Keratinocyte (primary cell): ENCODE results near the gene LRRFIP2. TPM values are rescaled to one million over a fixed set of nuclear protein-coding genes. Genes with fewer than 3 reads are reported as not detected.

Experiments
- DNase-seq: peaks from one replicate; pipeline ENCODE4 v3.0.0-alpha.2; 2011; ENCODE audit warnings: low read depth, missing footprints, low spot score
- FAIRE-seq: peaks from 2 replicates; lab custom pipeline; 2011; peaks lifted over from hg19 to GRCh38; lab: Jason Lieb, UNC
- H2AFZ ChIP-seq: 2 replicates; pipeline ENCODE4 v1.6.0; 2012; ENCODE audit warnings: low read length, control low read depth, inconsistent platforms; ENCODE audit not compliant: control insufficient read depth
- H3K27ac ChIP-seq: 2 replicates; pipeline ENCODE4 v1.5.1; 2011; ENCODE audit warnings: low read length; ENCODE audit not compliant: control insufficient read depth, insufficient read depth
- H3K27me3 ChIP-seq: 3 replicates; pipeline ENCODE4 v1.6.0; 2011; ENCODE audit warnings: low read length; ENCODE audit not compliant: control insufficient read depth, insufficient read depth; ENCODE audit errors: extremely low read depth
- H3K36me3 ChIP-seq, 2 experiments: 2 replicates in 1 of 2; 3 replicates in 1 of 2; pipeline ENCODE4 v1.5.1; 2011; ENCODE audit warnings: low read length in 2 of 2, mild to moderate bottlenecking in 1 of 2; ENCODE audit not compliant: control insufficient read depth in 2 of 2, insufficient read depth in 2 of 2; ENCODE audit errors: extremely low read depth in 1 of 2
- H3K4me1 ChIP-seq: 3 replicates; pipeline ENCODE4 v1.5.1; 2011; ENCODE audit warnings: low read length; ENCODE audit not compliant: control insufficient read depth, insufficient read depth; ENCODE audit errors: extremely low read depth
- H3K4me2 ChIP-seq: 3 replicates; pipeline ENCODE4 v1.6.0; 2011; ENCODE audit warnings: low read depth, low read length; ENCODE audit not compliant: control insufficient read depth, insufficient read depth; ENCODE audit errors: extremely low read depth
- H3K4me3 ChIP-seq, 3 experiments: fragments of 200-600 bp in 1 of 3; sonication (generic) in 1 of 3; 2 replicates in 2 of 3; 3 replicates in 1 of 3; pipeline ENCODE4 v1.5.1; 2011 to 2016; ENCODE audit warnings: low read length in 3 of 3, mild to moderate bottlenecking in 3 of 3, control low read depth in 2 of 3, inconsistent platforms in 1 of 3, low read depth in 1 of 3, mixed read lengths in 1 of 3, mixed run types in 1 of 3, moderate library complexity in 1 of 3; ENCODE audit not compliant: control insufficient read depth in 2 of 3, insufficient read depth in 2 of 3; ENCODE audit errors: extremely low read depth in 1 of 3
- H3K79me2 ChIP-seq: 2 replicates; pipeline ENCODE4 v1.6.0; 2012; ENCODE audit warnings: low read length; ENCODE audit not compliant: control insufficient read depth, insufficient read depth
- H3K9ac ChIP-seq: 3 replicates; pipeline ENCODE4 v1.6.0; 2011; ENCODE audit warnings: low read length; ENCODE audit not compliant: control insufficient read depth, insufficient read depth; ENCODE audit errors: extremely low read depth
- H3K9me1 ChIP-seq: 3 replicates; pipeline ENCODE4 v1.6.0; 2011; ENCODE audit warnings: low read length; ENCODE audit not compliant: control insufficient read depth, insufficient read depth; ENCODE audit errors: extremely low read depth
- H3K9me3 ChIP-seq: 2 replicates; pipeline ENCODE4 v1.5.1; 2012; ENCODE audit warnings: low read depth, low read length; ENCODE audit not compliant: control insufficient read depth
- H4K20me1 ChIP-seq: 3 replicates; pipeline ENCODE4 v1.6.0; 2011; ENCODE audit warnings: low read length; ENCODE audit not compliant: control insufficient read depth, insufficient read depth; ENCODE audit errors: extremely low read depth
- CTCF ChIP-seq, 3 experiments: IDR thresholded peaks in 1 of 3; conservative IDR thresholded peaks in 1 of 3; optimal IDR thresholded peaks in 1 of 3; 2 replicates in 2 of 3; 3 replicates in 1 of 3; pipeline versions ENCODE3 to v1.5.1; 2011; ENCODE audit warnings: low read length in 3 of 3, mild to moderate bottlenecking in 3 of 3, moderate library complexity in 2 of 3, control low read depth in 1 of 3, inconsistent platforms in 1 of 3; ENCODE audit not compliant: insufficient read depth in 2 of 3; ENCODE audit errors: extremely low read depth in 1 of 3
- EZH2 ChIP-seq: IDR thresholded peaks from one replicate; pipeline ENCODE4 v1.6.1; 2012; ENCODE audit warnings: inconsistent platforms, mild to moderate bottlenecking, low read length, moderate library complexity
- dilution Hi-C: fragments of 300-500 bp; cut with MboI; formaldehyde crosslinking; loops from one replicate; pipeline ENCODE4 v1.7.0; 2020; ENCODE audit warnings: low sequenced_read_pairs; ENCODE audit not compliant: extremely low pct_ligation_motif_present
- polyA plus RNA-seq, 5 experiments: library from polyadenylated mRNA; depleted of rRNA in 3 of 5; stranded (reverse) in 3 of 5; stranded (forward) in 1 of 5; unstranded in 1 of 5; fragments of >200 nt; gene quantifications; 1 replicate in 1 of 5; 2 replicates in 3 of 5; 3 replicates in 1 of 5; pipeline versions ENCODE4 v1.2.1 to v1.2.3, GENCODE V29; 2011 to 2012; ENCODE audit warnings: missing spikeins in 2 of 5, low read depth in 1 of 5, low replicate concordance in 1 of 5

Gene LRRFIP2
- polyA plus RNA-seq, 1 donor (not counting 4 experiments of a cell fraction or from before 2014, with no cell fraction given): 70.3 TPM

DNA sequence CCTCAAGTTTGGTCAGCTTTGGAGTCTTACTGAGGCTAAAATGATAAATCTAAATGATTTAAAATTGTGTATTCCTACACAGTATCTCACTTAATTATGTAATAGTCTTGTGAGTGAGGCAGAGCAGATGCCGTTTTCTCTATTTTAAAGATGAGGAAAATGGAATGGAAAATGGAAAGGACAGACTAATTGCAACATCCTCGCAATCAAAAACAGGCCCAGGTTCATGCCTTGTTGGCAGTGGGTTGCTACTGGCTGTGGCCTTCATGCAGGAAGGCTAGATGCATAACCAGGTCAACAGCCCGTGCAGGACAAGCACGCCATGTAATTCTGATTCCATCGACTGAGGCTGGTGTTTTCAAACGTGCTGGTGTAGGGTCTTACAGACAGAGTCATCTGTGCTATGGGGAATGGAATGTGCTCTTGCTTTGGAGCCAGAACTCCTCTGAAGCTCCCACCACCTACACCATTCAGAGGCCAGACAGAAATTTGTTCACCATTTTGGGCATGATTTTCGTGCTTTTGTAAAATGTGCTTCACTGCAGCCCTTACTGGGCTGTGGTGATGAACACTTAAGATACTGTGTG, 143.2 kb downstream of the LRRFIP2 start:
- no peaks in the 10 kb centered on the region for H3K79me2 ChIP-seq
- H3K27me3 ChIP-seq: no peaks in the 10 kb centered on the region
- H3K9ac ChIP-seq: no peak overlapping the region
- H2AFZ ChIP-seq: no peak overlapping the region
- DNase-seq (no peak), FAIRE-seq (no peak)
- peaks cover 6% of the 10 kb centered on the region for H3K4me1 ChIP-seq
- no peaks in the 10 kb centered on the region for H3K9me1 ChIP-seq
- H3K4me2 ChIP-seq: no peak overlapping the region
- no peak overlapping the region for H3K27ac ChIP-seq
- TF ChIP-seq EZH2: no peak
- TF ChIP-seq CTCF (optimal IDR thresholded peaks at IDR 0.05 in 1 of 3, IDR thresholded peaks at IDR 0.05 in 1 of 3, conservative IDR thresholded peaks at IDR 0.05 in 1 of 3; ENCODE audit: extremely low read depth in 1 of 3, insufficient read depth in 2 of 3, low read length in 3 of 3): no peak
- H4K20me1 ChIP-seq: peaks cover 3% of the 10 kb centered on the region
- peaks cover 0 to 16% of the 10 kb centered on the region in 2 experiments for H3K36me3 ChIP-seq
- dilution Hi-C loops: no loop called here
- no peak overlapping the region for H3K4me3 ChIP-seq
- no peaks in the 10 kb centered on the region for H3K9me3 ChIP-seq

GRCh38 chr3:37030588-37030987, 143.8 kb downstream of the LRRFIP2 start:
- H3K27ac ChIP-seq: no peak overlapping the region
- peaks cover 6 to 16% of the 10 kb centered on the region in 2 experiments for H3K36me3 ChIP-seq

More at GRCh38 chr3:37030588-37030987, 143.8 kb downstream of the LRRFIP2 start:
- H4K20me1 ChIP-seq: peaks cover 3% of the 10 kb centered on the region
- H3K4me3 ChIP-seq: no peak overlapping the region
- dilution Hi-C loops: no loop called here
- H3K9me1 ChIP-seq: no peaks in the 10 kb centered on the region
- FAIRE-seq: no peak
- H3K4me1 ChIP-seq: peaks cover 6% of the 10 kb centered on the region
- no peak overlapping the region for H3K4me2 ChIP-seq
- no peak for TF ChIP-seq EZH2
- TF ChIP-seq CTCF (optimal IDR thresholded peaks at IDR 0.05 in 1 of 3, IDR thresholded peaks at IDR 0.05 in 1 of 3, conservative IDR thresholded peaks at IDR 0.05 in 1 of 3; ENCODE audit: extremely low read depth in 1 of 3, insufficient read depth in 2 of 3, low read length in 3 of 3): no peak
- H2AFZ ChIP-seq: no peak overlapping the region
- H3K9me3 ChIP-seq: no peaks in the 10 kb centered on the region
- no peak for DNase-seq
- H3K9ac ChIP-seq: no peak overlapping the region
- no peaks in the 10 kb centered on the region for H3K27me3 ChIP-seq
- no peaks in the 10 kb centered on the region for H3K79me2 ChIP-seq
